ENCODE results near the gene USP40. TPM values are rescaled to one million over a fixed set of nuclear protein-coding genes. Genes with fewer than 3 reads are reported as not detected.

Gene USP40
- total RNA-seq, 4 donors from 2014 or later: 41.7 to 68.0 (median 54.2) TPM

DNA sequence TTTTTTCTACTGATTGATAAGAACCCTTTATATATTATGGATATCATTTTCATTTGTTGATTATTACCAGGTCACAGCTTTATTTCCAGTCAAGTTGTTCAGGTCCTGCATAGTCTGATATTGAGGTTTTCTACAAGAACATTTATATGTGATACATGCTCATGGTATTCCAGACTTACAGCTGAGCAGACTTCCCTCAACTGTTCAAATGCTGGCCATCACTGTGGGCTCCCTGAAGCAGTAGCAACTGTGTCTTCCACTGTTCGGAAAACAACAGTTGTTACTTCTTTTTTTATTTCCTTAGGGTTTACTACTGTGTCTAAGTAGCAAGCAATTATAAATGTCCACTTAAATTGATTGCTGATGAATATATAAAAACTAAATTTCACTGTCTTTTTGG lies 132.8 kb downstream of the USP40 start:
- TF ChIP-seq EP300 (IDR thresholded peaks at IDR 0.05): no peak
- Histone ChIP-seq H3K4me3 (no peak overlapping the region), H3K27me3 (no peaks in the 10 kb centered on the region), H3K9me3 (no peaks in the 10 kb centered on the region), H3K36me3 (peaks cover 0 to 34% (median 3%) of the 10 kb centered on the region in 3 donors), H3K4me1 (no peaks in the 10 kb centered on the region), H3K27ac (no peak overlapping the region)
- no peak for DNase-seq (ENCODE audit: low spot score in 2 of 2)
- WGBS, 2 donors: 88 to 89% methylated on average over 1 of the region's 1 CpG

DNA sequence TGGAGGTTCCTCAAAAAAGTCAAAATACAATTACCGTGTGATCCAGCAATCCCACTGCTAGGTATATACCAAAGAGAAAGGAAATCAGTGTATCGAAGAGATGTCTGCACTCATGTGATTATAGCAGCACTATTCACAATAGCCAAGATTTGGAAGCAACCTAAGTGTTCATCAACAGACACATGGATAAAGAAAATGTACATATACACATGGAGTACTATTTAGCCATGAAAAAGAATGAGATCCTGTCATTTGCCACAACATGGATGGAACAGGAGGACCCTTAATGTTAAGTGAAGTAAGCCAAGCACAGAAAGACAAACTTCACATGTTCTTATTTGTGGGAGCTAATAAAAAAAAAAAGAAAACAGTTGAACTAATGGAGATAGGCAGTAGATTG lies 133.6 kb downstream of the USP40 start:
- Histone ChIP-seq H3K4me3 (no peak overlapping the region), H3K36me3 (peaks cover 0 to 27% (median 3%) of the 10 kb centered on the region in 3 donors), H3K9me3 (no peaks in the 10 kb centered on the region), H3K4me1 (no peaks in the 10 kb centered on the region), H3K27ac (no peak overlapping the region), H3K27me3 (no peaks in the 10 kb centered on the region)
- 92 to 98% methylated on average over 2 of the region's 2 CpGs for whole genome bisulfite sequencing, 2 donors
- DNase-seq (ENCODE audit: low spot score in 2 of 2): no peak
- TF ChIP-seq, protein P1, sequence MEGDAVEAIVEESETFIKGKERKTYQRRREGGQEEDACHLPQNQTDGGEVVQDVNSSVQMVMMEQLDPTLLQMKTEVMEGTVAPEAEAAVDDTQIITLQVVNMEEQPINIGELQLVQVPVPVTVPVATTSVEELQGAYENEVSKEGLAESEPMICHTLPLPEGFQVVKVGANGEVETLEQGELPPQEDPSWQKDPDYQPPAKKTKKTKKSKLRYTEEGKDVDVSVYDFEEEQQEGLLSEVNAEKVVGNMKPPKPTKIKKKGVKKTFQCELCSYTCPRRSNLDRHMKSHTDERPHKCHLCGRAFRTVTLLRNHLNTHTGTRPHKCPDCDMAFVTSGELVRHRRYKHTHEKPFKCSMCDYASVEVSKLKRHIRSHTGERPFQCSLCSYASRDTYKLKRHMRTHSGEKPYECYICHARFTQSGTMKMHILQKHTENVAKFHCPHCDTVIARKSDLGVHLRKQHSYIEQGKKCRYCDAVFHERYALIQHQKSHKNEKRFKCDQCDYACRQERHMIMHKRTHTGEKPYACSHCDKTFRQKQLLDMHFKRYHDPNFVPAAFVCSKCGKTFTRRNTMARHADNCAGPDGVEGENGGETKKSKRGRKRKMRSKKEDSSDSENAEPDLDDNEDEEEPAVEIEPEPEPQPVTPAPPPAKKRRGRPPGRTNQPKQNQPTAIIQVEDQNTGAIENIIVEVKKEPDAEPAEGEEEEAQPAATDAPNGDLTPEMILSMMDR (IDR thresholded peaks at IDR 0.05): no peak
- TF ChIP-seq POLR2A (IDR thresholded peaks at IDR 0.05) (no peak), EP300 (IDR thresholded peaks at IDR 0.05) (no peak)

DNA sequence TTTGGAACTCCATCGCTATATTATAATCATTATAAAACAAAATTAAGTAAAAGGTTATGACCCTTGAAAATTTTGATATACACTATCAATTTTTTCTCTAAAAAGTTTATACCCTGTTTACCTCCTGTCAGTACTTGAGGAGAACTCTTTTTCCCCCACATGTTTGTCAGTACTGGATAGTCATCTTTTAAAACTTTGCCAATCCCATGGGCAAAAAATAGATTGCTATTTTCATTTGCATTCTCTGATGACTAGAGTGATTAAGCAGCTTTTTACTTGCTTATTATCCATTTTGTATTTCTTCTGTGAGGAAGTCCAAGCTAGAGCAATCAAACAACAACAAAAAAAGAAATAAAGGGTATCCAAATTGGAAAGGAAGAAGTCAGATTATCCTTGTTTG lies 135.9 kb downstream of the USP40 start:
- H3K27me3 ChIP-seq: no peaks in the 10 kb centered on the region
- peaks cover 0 to 3% (median 0%) of the 10 kb centered on the region in 3 donors for H3K36me3 ChIP-seq
- no peak for TF ChIP-seq POLR2A (IDR thresholded peaks at IDR 0.05)
- no peak for TF ChIP-seq EP300 (IDR thresholded peaks at IDR 0.05)
- TF ChIP-seq, protein P1 (IDR thresholded peaks at IDR 0.05): no peak
- no peak for DNase-seq (ENCODE audit: low spot score in 2 of 2)
- no peak overlapping the region for H3K27ac ChIP-seq
- H3K4me1 ChIP-seq: no peaks in the 10 kb centered on the region
- H3K9me3 ChIP-seq: peaks cover 0 to 4% (median 0%) of the 10 kb centered on the region in 4 donors
- 95% methylated on average over 1 of the region's 1 CpG for WGBS, 2 donors
- H3K4me3 ChIP-seq: no peak overlapping the region

DNA sequence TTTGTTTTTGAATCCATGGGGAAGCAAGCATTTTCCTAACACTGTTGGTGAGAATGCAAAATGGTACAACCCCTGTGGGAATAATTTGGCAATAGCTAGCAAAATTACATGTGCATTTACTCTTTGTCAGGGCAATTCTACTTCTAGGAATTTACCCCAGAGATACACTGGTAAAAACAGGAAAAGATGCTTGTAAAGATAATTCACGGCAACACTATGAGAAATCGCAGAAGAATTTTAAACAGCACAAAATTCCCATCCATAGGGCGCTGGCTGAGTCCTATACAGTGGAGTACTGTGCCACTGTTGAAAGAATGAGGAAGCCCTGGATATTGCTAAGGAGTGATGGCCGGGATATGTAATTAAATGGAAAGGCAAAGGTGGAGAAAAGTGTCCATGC lies 136.5 kb downstream of the USP40 start:
- WGBS, 2 donors: 59 to 64% methylated on average over 4 of the region's 4 CpGs
- Histone ChIP-seq H3K4me3 (no peak overlapping the region), H3K9me3 (peaks cover 0 to 4% (median 0%) of the 10 kb centered on the region in 4 donors), H3K27me3 (no peaks in the 10 kb centered on the region), H3K4me1 (no peaks in the 10 kb centered on the region), H3K36me3 (no peaks in the 10 kb centered on the region), H3K27ac (no peak overlapping the region)
- TF ChIP-seq EP300 (IDR thresholded peaks at IDR 0.05): no peak
- TF ChIP-seq, protein P1 (IDR thresholded peaks at IDR 0.05): no peak
- no peak for TF ChIP-seq POLR2A (IDR thresholded peaks at IDR 0.05)
- no peak for DNase-seq (ENCODE audit: low spot score in 2 of 2)

DNA sequence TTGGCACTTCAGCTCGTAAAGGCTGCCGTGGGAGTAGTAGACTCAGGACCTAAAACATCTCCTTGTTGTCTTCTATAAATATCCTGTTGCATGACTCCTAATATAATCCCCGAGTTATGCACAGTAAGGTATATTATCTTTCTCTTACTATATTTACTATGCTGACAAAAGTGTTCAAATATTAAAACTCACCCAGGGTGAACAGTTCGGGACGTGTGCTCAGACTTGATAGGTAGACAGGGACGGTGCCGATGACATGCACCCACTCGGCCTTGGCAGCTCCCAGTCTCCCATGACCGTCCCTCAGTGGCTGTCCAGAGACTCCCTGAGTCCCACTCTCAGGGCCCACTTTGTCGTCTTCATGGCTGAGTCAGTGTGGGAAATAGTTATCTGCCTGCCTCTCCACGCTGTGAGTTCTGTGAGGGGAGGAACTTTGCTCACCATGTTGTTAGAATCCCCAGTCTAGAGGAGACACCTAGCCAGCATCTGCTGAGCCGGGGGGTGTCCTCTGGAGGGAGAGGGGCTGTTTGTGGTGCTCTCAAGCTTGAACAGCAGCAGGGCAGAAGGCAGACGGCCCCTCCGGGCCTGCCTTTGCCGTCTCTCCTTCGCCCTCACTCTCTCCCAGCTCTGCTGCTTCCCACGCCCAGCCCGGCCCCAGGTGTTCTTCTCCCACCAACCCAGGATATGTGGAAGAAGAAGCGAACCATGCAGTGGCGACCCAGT lies 137.2 kb downstream of the USP40 start:
- Histone ChIP-seq H3K36me3 (peaks cover 0 to 3% (median 0%) of the 10 kb centered on the region in 3 donors), H3K27ac (no peak overlapping the region), H3K4me3 (no peak overlapping the region), H3K9me3 (peaks cover 0 to 4% (median 0%) of the 10 kb centered on the region in 4 donors), H3K27me3 (no peaks in the 10 kb centered on the region), H3K4me1 (no peaks in the 10 kb centered on the region)
- WGBS, 2 donors: 86 to 92% methylated on average over 20 of the region's 20 CpGs
- no peak for TF ChIP-seq EP300 (IDR thresholded peaks at IDR 0.05)
- TF ChIP-seq POLR2A (IDR thresholded peaks at IDR 0.05): no peak
- TF ChIP-seq, protein P1 (IDR thresholded peaks at IDR 0.05): no peak
- DNase-seq (ENCODE audit: low spot score in 2 of 2): no peak
